Neural cell (in vitro differentiated cells): Measurements from ENCODE around the gene KCNQ2. TPM values are rescaled to one million over a fixed set of nuclear protein-coding genes. Genes with fewer than 3 reads are reported as not detected.

ENCODE experiments used
- H2AFZ ChIP-seq: fragments of 200-600, 300-800 bp; sonication (generic), shearing (Covaris generic); 2 replicates; pipeline ENCODE4 v1.6.0; 2014; ENCODE audit warnings: low read depth, mild to moderate bottlenecking, antibody characterized with exemption, low read length, moderate library complexity
- H3F3A ChIP-seq: fragments of 200-600 bp; shearing (Covaris generic); 2 replicates; pipeline ENCODE4 v1.6.1; 2016; ENCODE audit warnings: mild to moderate bottlenecking, moderate library complexity, mixed read lengths, antibody characterized with exemption, low read length; ENCODE audit not compliant: insufficient read depth, poor library complexity, severe bottlenecking
- H3K27ac ChIP-seq: fragments of 200-600, 300-800 bp; sonication (generic), shearing (Covaris generic); 2 replicates; pipeline ENCODE4 v1.5.1; 2014; ENCODE audit warnings: mild to moderate bottlenecking, low read length, moderate library complexity
- H3K27me3 ChIP-seq: fragments of 300-800, 200-600 bp; sonication (generic), shearing (Covaris generic); 2 replicates; pipeline ENCODE4 v1.6.0; 2014; ENCODE audit warnings: mild to moderate bottlenecking, low read depth, low read length, moderate library complexity; ENCODE audit not compliant: insufficient read depth
- H3K36me3 ChIP-seq: fragments of 300-800, 200-600 bp; sonication (generic), shearing (Covaris generic); 2 replicates; pipeline ENCODE4 v1.5.1; 2014; ENCODE audit warnings: mild to moderate bottlenecking, antibody characterized with exemption, low read length, moderate library complexity; ENCODE audit not compliant: insufficient read depth
- H3K4me2 ChIP-seq: fragments of 300-800, 200-600 bp; sonication (generic), shearing (Covaris generic); 2 replicates; pipeline ENCODE4 v1.6.0; 2014; ENCODE audit warnings: mild to moderate bottlenecking, low read length
- H3K4me3 ChIP-seq: fragments of 300-800, 200-600 bp; sonication (generic), shearing (Covaris generic); 2 replicates; pipeline ENCODE4 v1.5.1; 2014; ENCODE audit warnings: mild to moderate bottlenecking, low read length, moderate library complexity
- H3K79me2 ChIP-seq: fragments of 200-600 bp; shearing (Covaris generic); replicated peaks from 2 replicates; pipeline ENCODE4 v1.6.0; 2014; ENCODE audit warnings: mild to moderate bottlenecking, low read length, moderate library complexity; ENCODE audit not compliant: insufficient read depth
- H3K9ac ChIP-seq: fragments of 300-800, 200-600 bp; sonication (generic), shearing (Covaris generic); 2 replicates; pipeline ENCODE4 v1.6.1; 2016; ENCODE audit warnings: mild to moderate bottlenecking, low read length, mixed read lengths
- H3K9me2 ChIP-seq: fragments of 200-600 bp; shearing (Covaris generic); 2 replicates; pipeline ENCODE4 v1.6.1; 2016; ENCODE audit warnings: mild to moderate bottlenecking, low read length, mixed read lengths; ENCODE audit not compliant: insufficient read depth
- H3K9me3 ChIP-seq: fragments of 200-600, 300-800 bp; sonication (generic), shearing (Covaris generic); 2 replicates; pipeline ENCODE4 v1.6.1; 2016; ENCODE audit warnings: mild to moderate bottlenecking, mixed run types, low read length, moderate library complexity, mixed read lengths
- H4K20me1 ChIP-seq: fragments of 200-600 bp; shearing (Covaris generic); 2 replicates; pipeline ENCODE4 v1.6.1; 2016; ENCODE audit warnings: mild to moderate bottlenecking, mixed run types; ENCODE audit not compliant: insufficient read depth
- EP300 ChIP-seq: fragments of 450-650 bp; conservative IDR thresholded peaks from 2 replicates; pipeline ENCODE4 v1.6.1; 2014; ENCODE audit warnings: antibody characterized with exemption, mild to moderate bottlenecking, moderate library complexity; ENCODE audit not compliant: poor library complexity, severe bottlenecking
- EZH2 ChIP-seq: fragments of 200-600, 300-800 bp; shearing (Covaris generic), sonication (generic); IDR thresholded peaks from 2 replicates; pipeline ENCODE4 v1.6.1; 2014; ENCODE audit warnings: antibody characterized with exemption, low read length, borderline replicate concordance, mild to moderate bottlenecking; ENCODE audit not compliant: insufficient read depth, poor library complexity, severe bottlenecking
- MXI1 ChIP-seq: fragments of 450-650 bp; conservative IDR thresholded peaks from 2 replicates; pipeline ENCODE4 v1.6.1; 2014; ENCODE audit warnings: antibody characterized with exemption, mild to moderate bottlenecking; ENCODE audit not compliant: poor library complexity, severe bottlenecking
- POLR2AphosphoS5 ChIP-seq: IDR thresholded peaks from 2 replicates; pipeline ENCODE4 v1.6.1; 2012
- RAD21 ChIP-seq: fragments of 450-650 bp; conservative IDR thresholded peaks from 2 replicates; pipeline ENCODE4 v1.6.1; 2014; ENCODE audit warnings: antibody characterized with exemption, mild to moderate bottlenecking, moderate library complexity
- SMC3 ChIP-seq: fragments of 450-650 bp; conservative IDR thresholded peaks from 2 replicates; pipeline ENCODE4 v1.6.1; 2014; ENCODE audit warnings: antibody characterized with exemption, mild to moderate bottlenecking, moderate library complexity; ENCODE audit not compliant: poor library complexity
- TAF1 ChIP-seq: IDR thresholded peaks from 2 replicates; pipeline ENCODE4 v1.6.1; 2012; ENCODE audit warnings: low read depth
- polyA plus RNA-seq: library from polyadenylated mRNA; depleted of rRNA; stranded (reverse); fragments of >200 nt; gene quantifications from 2 replicates; pipeline ENCODE4 v1.2.3, GENCODE V29; 2014
- TF ChIP-seq, protein P1 (sequence below): IDR thresholded peaks from 2 replicates; pipeline ENCODE4 v1.6.1; 2012; ENCODE audit warnings: borderline replicate concordance
- TF ChIP-seq, protein P2 (sequence below): fragments of 450-650 bp; IDR thresholded peaks from 2 replicates; pipeline ENCODE4 v1.5.1; 2014; ENCODE audit warnings: antibody characterized with exemption, mild to moderate bottlenecking, moderate library complexity; ENCODE audit not compliant: poor library complexity, severe bottlenecking

Gene KCNQ2
- polyA plus RNA-seq, 1 donor from 2014 or later = 84.7 TPM

DNA sequence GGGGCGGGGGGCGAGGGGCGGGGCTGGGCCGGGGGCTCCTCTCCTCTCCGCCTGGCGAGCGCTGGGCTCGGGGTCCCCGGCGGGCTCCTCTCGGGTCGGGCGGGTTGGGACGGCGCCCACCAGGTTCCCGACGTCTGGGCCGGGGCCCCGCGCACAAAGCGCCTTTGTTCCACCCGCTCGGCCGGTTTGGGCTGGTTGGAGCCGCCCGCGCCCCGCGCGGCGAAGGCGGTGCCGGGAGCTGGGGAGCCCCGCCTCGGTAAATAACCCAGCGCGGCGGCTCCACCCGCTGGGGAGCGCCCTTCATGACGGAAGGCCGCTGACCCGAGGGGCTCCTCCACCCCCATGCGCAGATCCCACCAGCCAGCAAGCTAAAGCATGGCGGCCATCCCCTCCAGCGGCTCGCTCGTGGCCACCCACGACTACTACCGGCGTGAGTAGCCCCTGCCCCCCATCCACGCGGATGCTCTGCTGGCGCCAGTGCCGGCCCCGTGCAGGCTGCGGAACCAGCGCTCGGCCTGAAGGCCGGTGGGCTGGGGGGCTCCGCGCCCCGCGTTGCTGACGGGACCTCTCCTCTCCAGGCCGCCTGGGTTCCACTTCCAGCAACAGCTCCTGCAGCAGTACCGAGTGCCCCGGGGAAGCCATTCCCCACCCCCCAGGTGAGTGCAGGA, 48.6 kb upstream of the KCNQ2 start:
- no peak overlapping the region for H2AFZ ChIP-seq

DNA sequence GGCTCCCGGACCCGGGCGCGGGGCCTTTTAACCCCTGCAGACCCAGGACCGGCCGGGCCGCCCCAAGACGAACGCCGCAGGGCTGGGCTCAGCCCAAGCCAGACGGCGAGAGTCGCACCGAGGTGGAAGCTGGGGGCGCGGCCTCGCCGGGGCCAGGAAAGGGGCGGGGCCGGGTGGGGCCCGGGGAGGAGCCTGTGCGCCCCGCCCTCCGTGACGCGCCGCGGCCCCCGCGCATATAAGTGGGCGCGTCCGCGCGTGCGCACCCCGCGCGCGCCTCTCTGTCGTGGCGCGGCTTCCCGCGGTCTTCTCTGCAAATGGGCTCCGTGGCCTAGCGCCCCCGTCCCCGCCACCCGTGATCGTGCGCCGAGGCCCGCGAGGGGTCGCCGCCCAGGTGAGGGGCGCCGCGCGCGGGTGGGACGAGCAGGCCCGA, 48.1 kb upstream of the KCNQ2 start, which contains the start of gene PPDPF:
Gene PPDPF, plus strand, starts transcription at position 262 of the 430 bp plus-strand sequence. CDS start 544 bp downstream, outside the sequence.
- Histone ChIP-seq H3K9ac (peak within 1 kb of the TSS; percentile 95), H3F3A (no peaks in the 10 kb centered on the region), H3K27ac (peak within 1 kb of the TSS; percentile 84), H3K79me2 (peaks cover 17% of the 10 kb centered on the region), H3K36me3 (no peaks in the 10 kb centered on the region), H4K20me1 (peaks cover 9% of the 10 kb centered on the region), H3K9me2 (no peaks in the 10 kb centered on the region), H2AFZ (peak within 1 kb of the TSS; percentile 69), H3K27me3 (no peaks in the 10 kb centered on the region), H3K4me2 (peak within 1 kb of the TSS; percentile 78), H3K4me3 (peak within 1 kb of the TSS; percentile 94), H3K9me3 (no peaks in the 10 kb centered on the region)
- TF ChIP-seq, protein P1, sequence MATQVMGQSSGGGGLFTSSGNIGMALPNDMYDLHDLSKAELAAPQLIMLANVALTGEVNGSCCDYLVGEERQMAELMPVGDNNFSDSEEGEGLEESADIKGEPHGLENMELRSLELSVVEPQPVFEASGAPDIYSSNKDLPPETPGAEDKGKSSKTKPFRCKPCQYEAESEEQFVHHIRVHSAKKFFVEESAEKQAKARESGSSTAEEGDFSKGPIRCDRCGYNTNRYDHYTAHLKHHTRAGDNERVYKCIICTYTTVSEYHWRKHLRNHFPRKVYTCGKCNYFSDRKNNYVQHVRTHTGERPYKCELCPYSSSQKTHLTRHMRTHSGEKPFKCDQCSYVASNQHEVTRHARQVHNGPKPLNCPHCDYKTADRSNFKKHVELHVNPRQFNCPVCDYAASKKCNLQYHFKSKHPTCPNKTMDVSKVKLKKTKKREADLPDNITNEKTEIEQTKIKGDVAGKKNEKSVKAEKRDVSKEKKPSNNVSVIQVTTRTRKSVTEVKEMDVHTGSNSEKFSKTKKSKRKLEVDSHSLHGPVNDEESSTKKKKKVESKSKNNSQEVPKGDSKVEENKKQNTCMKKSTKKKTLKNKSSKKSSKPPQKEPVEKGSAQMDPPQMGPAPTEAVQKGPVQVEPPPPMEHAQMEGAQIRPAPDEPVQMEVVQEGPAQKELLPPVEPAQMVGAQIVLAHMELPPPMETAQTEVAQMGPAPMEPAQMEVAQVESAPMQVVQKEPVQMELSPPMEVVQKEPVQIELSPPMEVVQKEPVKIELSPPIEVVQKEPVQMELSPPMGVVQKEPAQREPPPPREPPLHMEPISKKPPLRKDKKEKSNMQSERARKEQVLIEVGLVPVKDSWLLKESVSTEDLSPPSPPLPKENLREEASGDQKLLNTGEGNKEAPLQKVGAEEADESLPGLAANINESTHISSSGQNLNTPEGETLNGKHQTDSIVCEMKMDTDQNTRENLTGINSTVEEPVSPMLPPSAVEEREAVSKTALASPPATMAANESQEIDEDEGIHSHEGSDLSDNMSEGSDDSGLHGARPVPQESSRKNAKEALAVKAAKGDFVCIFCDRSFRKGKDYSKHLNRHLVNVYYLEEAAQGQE = no peak
- no peak for TF ChIP-seq EP300
- TF ChIP-seq POLR2AphosphoS5 = peak; percentile 95
- no peak for TF ChIP-seq RAD21
- no peak for TF ChIP-seq MXI1
- no peak for TF ChIP-seq EZH2

More for the DNA sequence above, 48.6 kb upstream of the KCNQ2 start:
- H3K4me3 ChIP-seq = peak overlapping the region; percentile 94
- H4K20me1 ChIP-seq = peaks cover 9% of the 10 kb centered on the region
- H3K9ac ChIP-seq = peak overlapping the region; percentile 95
- no peaks in the 10 kb centered on the region for H3K27me3 ChIP-seq
- H3K79me2 ChIP-seq = peaks cover 17% of the 10 kb centered on the region
- peak overlapping the region; percentile 78 for H3K4me2 ChIP-seq
- H3K36me3 ChIP-seq = no peaks in the 10 kb centered on the region
- H3K9me3 ChIP-seq = no peaks in the 10 kb centered on the region
- peak; percentile 51 for TF ChIP-seq RAD21
- peak; percentile 35 for TF ChIP-seq POLR2AphosphoS5
- TF ChIP-seq, protein P2, sequence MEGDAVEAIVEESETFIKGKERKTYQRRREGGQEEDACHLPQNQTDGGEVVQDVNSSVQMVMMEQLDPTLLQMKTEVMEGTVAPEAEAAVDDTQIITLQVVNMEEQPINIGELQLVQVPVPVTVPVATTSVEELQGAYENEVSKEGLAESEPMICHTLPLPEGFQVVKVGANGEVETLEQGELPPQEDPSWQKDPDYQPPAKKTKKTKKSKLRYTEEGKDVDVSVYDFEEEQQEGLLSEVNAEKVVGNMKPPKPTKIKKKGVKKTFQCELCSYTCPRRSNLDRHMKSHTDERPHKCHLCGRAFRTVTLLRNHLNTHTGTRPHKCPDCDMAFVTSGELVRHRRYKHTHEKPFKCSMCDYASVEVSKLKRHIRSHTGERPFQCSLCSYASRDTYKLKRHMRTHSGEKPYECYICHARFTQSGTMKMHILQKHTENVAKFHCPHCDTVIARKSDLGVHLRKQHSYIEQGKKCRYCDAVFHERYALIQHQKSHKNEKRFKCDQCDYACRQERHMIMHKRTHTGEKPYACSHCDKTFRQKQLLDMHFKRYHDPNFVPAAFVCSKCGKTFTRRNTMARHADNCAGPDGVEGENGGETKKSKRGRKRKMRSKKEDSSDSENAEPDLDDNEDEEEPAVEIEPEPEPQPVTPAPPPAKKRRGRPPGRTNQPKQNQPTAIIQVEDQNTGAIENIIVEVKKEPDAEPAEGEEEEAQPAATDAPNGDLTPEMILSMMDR = peak; percentile 34
- TF ChIP-seq SMC3 = peak; percentile 52
- TF ChIP-seq MXI1 = peak; percentile 82
- TF ChIP-seq EZH2 = no peak
- peak; percentile 45 for TF ChIP-seq TAF1
- TF ChIP-seq EP300 = no peak
- TF ChIP-seq, protein P1 = peak; percentile 40
- H3K27ac ChIP-seq = peak overlapping the region; percentile 84
- no peaks in the 10 kb centered on the region for H3F3A ChIP-seq
- H3K9me2 ChIP-seq = no peaks in the 10 kb centered on the region
